Renal pelvis (tissue), 12 donors: ENCODE measurements around the gene PSMA6. TPM values are rescaled to one million over a fixed set of nuclear protein-coding genes. Genes with fewer than 3 reads are reported as not detected.
A peak's percentile ranks its signal among the peaks of the same experiment; 100 is the strongest.
"Not testable (repeated sequence)": the region's sequence is repeated elsewhere in the genome, so short reads cannot be mapped to it uniquely, and the experiment has no call there.

ENCODE experiments used
- DNase-seq: peaks from one replicate; pipeline ENCODE4 v3.0.0-alpha.2; 2013
- long read RNA-seq, 16 experiments: transcript quantifications; one replicate each; lab custom pipeline, GENCODE V29; 2026
- polyA plus RNA-seq, 3 donors: library from polyadenylated mRNA; unstranded; fragments of 120-200 nt; gene quantifications; one replicate each; pipeline ENCODE4 v1.2.1, GENCODE V29; 2013; ENCODE audit not compliant: insufficient read length in 3 of 3

Gene PSMA6
- 100 to 1,000 TPM; 161 to 180 (median 163) TPM for polyA plus RNA-seq
- long read RNA-seq, donor 1, transcript PSMA6-201 (7 exons, 1,029 nt) = major isoform, 128 of 137 reads
- long read RNA-seq, donor 1, transcript PSMA6-215 (6 exons, 978 nt) = minor isoform, 7 of 137 reads
- long read RNA-seq, donor 1, partial matches to known transcripts = 0 of 137 reads
- long read RNA-seq, donor 1, other reads (novel, unspliced or antisense) = 0 of 137 reads
- long read RNA-seq, donor 2, full-length matches to known transcripts = 187 of 187 reads
- long read RNA-seq, donor 2, partial matches to known transcripts = 0 of 187 reads
- long read RNA-seq, donor 2, other reads (novel, unspliced or antisense) = 0 of 187 reads
- long read RNA-seq, donor 3, full-length matches to known transcripts = 136 of 142 reads
- long read RNA-seq, donor 3, partial matches to known transcripts = 6 of 142 reads
- long read RNA-seq, donor 3, other reads (novel, unspliced or antisense) = 0 of 142 reads
- long read RNA-seq, donor 4, full-length matches to known transcripts = 165 of 194 reads
- long read RNA-seq, donor 4, partial matches to known transcripts = 29 of 194 reads
- long read RNA-seq, donor 4, other reads (novel, unspliced or antisense) = 0 of 194 reads
- long read RNA-seq, donor 5, transcript PSMA6-201 (7 exons, 1,029 nt) = major isoform, 72 of 73 reads
- long read RNA-seq, donor 5, partial matches to known transcripts = 0 of 73 reads
- long read RNA-seq, donor 5, other reads (novel, unspliced or antisense) = 0 of 73 reads
- long read RNA-seq, donor 6, full-length matches to known transcripts = 135 of 148 reads
- long read RNA-seq, donor 6, partial matches to known transcripts = 13 of 148 reads
- long read RNA-seq, donor 6, other reads (novel, unspliced or antisense) = 0 of 148 reads
- long read RNA-seq, donor 7, full-length matches to known transcripts = 105 of 110 reads
- long read RNA-seq, donor 7, partial matches to known transcripts = 5 of 110 reads
- long read RNA-seq, donor 7, other reads (novel, unspliced or antisense) = 0 of 110 reads
- long read RNA-seq, donor 8, full-length matches to known transcripts = 40 of 40 reads
- long read RNA-seq, donor 8, partial matches to known transcripts = 0 of 40 reads
- long read RNA-seq, donor 8, other reads (novel, unspliced or antisense) = 0 of 40 reads
- long read RNA-seq, donor 9, full-length matches to known transcripts = 152 of 157 reads
- long read RNA-seq, donor 9, partial matches to known transcripts = 0 of 157 reads
- long read RNA-seq, donor 9, other reads (novel, unspliced or antisense) = 5 of 157 reads
- long read RNA-seq, donor 10, full-length matches to known transcripts = 112 of 112 reads
- long read RNA-seq, donor 10, partial matches to known transcripts = 0 of 112 reads
- long read RNA-seq, donor 10, other reads (novel, unspliced or antisense) = 0 of 112 reads
- long read RNA-seq, donor 11, full-length matches to known transcripts = 77 of 77 reads
- long read RNA-seq, donor 11, partial matches to known transcripts = 0 of 77 reads
- long read RNA-seq, donor 11, other reads (novel, unspliced or antisense) = 0 of 77 reads
- long read RNA-seq, donor 12, full-length matches to known transcripts = 152 of 157 reads
- long read RNA-seq, donor 12, partial matches to known transcripts = 5 of 157 reads
- long read RNA-seq, donor 12, other reads (novel, unspliced or antisense) = 0 of 157 reads
- long read RNA-seq, donor 13, full-length matches to known transcripts = 64 of 64 reads
- long read RNA-seq, donor 13, partial matches to known transcripts = 0 of 64 reads
- long read RNA-seq, donor 13, other reads (novel, unspliced or antisense) = 0 of 64 reads
- long read RNA-seq, donor 14 = 0 reads
- long read RNA-seq, donor 15 = 0 reads
- long read RNA-seq, donor 16, full-length matches to known transcripts = 150 of 174 reads
- long read RNA-seq, donor 16, partial matches to known transcripts = 24 of 174 reads
- long read RNA-seq, donor 16, other reads (novel, unspliced or antisense) = 0 of 174 reads

DNA sequence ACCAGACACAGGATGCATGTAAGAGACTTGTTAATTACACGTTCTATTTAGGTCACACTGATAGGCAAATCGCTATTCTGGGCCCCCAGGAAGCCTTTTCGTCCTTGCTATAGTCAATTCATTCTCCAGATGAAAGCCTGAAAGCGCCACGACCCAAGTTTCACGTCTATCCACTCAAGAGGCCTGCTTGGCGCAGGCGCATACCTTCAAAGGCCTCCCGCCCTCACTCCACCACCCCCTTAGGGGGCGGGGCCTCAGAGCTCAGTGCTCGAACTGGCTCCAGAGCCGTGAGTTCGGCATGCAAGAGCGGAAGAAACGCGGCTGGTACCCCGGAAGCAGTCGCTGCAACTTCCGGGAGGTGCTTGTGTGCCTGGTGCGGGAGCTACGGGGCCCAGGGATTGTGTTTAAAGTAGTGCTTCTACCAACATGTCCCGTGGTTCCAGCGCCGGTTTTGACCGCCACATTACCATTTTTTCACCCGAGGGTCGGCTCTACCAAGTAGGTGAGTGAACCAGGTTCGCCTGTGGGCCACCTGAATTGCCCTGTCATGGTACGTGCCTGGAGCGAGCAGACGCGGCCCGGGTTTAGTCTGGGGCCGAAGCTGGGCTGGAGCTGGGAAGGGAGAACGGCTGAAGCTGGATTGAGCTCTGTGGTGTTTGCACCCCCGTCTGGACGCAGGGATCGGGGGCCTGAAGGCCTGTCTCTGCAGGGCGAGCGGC is at the start of gene PSMA6:
Gene PSMA6 (plus strand): TSS at position 332 of the 719 bp plus-strand sequence. CDS start 95 bp downstream, at position 427.
- peak; percentile 99 for DNase-seq

DNA sequence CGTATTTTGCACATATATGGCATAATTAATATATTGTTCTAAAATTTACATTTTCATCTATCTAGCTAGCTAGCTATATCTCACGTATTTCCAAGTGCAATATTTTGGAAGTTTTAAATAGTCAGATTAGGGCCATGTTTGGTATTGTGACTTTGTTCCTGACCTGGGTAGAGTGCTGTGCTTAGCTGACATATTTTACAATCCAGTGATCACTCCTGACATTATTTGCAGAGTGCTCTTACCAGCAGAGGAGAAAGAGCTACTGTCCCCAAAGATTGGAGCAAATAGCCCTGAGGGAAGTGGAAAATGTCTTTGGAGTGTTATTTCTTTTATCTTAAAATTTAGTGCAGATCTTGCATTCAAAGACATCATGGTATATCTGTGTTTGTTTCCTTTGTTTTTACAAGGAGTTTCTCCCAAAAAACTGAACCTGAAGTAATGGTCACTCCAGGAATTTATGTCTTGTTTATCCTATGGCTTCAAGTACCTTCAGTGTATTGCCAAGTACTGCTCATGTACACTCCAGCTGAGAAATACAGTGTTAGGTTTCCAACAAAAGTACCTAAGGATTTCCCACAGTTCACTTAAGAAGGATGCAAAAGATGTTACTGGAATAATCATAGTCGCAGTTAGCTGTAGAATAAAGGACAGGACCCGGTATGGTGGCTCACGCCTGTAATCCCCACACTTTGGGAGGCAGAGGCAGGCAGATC is 49.4 kb upstream of the PSMA6 start:
- no peak for DNase-seq

DNA sequence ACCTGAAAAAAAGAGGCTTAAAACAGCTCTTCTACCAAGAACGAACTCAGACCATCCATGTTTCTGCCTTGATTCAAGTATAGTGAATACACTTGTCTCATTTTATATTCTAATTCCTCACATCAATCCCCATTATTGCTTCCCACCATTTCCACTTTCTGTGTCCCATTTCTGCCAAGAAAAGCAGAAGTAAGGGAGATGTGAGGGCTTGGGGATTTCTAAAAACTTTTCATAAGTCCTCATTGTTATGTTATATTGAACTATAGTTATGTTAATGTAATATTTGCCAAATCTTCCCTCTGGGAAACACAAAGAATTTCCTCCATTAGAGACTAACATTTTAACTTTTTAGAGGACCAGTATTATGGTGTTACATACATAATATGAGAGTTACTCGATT is 48.2 kb upstream of the PSMA6 start:
- no peak for DNase-seq

DNA sequence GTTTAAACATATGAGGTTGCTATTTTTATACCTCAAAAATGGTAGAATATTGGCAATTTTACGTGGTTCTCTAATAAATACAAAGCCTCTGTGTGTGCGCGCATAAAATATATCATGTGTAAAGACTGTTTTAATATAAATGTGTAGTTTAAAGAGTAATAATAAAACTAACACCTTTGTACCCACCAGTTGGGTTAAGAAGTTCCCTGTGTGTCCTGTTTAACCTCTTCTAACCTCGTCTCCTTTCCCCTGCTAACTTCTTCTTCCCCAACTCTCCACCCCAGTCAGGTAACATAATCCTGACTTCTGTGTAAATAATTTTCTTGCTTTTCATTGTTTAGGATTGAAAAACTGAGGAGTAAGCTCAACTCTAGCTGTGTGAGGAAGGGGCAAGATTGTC is 47.6 kb upstream of the PSMA6 start:
- DNase-seq = no peak

DNA sequence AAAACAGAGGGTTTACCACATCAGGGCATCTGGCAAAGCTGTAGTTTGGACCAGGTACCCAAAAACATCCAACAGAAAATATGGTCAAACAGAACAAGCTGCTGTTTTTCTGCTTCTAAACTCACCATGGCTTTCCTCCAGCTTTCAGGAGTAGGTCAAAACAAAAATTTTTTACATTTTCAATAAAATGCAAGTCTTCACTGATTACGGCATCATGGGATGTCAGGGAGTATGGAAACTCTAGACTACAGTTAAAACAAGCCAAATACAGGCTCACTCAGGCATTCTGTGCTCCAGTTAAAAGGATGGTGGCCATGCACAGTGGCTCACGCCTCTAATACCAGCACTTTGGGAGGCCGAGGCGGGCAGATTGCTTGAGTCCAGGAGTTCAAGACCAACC is 47.1 kb upstream of the PSMA6 start:
- no peak for DNase-seq

DNA sequence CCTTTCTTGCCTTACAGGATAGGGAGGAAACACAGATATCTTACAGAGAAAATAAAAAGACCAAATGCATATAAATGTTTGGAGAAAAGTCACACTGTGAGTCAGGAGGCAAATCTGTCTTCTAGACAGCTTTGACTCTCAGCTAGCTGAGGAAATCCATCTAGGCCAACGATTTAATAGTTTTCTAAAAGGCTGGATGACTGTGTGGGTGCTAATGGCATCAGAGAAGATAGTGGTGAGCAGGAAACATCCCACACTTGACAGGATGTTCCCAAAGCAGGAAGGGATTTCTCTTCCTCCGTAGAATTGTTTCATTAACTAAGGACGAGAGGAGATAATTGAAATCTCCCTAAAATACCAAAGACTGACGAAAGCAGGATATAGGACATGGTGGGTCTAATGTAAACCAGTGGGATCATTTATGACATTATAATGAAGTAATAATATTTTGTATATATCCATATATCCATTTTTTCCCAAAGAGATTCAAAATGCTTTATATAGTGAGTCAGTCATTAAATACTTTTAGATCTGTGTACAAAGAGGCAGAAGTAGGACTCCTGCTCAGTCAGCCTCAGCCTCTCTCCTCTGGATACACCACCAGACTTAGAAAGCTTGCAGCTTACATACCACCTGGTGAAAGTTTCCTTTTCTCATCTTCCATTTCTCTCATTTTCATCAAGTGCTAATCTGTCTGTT is 44.3 kb upstream of the PSMA6 start:
- no peak for DNase-seq

DNA sequence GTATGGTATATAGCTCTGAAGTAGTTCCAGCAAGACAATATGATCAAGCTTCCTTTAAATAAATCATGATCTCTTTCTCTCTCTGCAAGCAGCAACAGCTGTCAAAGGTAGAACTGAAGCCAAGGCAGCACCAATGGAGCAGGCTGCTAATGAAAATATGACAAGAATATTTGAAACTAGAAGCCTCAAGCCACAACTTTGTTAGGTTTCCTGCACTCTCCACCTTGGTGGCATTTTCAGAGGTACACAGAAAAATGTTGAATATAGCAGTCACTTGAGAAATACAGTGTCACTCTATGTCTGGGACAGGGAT is 43.8 kb upstream of the PSMA6 start:
- DNase-seq = no peak

DNA sequence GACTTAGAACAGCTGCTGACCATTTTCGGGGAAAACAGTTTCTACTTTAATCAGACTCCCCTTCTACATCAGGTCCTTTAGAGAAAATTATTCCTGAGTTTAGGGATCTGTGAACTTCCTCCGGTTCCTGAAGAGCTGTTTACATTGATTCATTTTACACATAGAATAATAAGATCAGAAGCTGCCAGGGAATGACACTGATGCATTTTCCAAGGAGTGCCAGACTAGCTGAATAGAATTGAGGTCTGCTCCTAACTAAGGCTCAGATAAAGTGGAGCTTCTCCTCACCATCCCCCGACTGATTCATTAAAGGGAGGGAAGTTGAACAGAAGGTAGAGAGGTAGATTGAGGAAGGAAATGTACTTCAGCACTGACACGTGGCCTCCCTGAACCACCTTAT is 41.9 kb upstream of the PSMA6 start:
- no peak for DNase-seq

DNA sequence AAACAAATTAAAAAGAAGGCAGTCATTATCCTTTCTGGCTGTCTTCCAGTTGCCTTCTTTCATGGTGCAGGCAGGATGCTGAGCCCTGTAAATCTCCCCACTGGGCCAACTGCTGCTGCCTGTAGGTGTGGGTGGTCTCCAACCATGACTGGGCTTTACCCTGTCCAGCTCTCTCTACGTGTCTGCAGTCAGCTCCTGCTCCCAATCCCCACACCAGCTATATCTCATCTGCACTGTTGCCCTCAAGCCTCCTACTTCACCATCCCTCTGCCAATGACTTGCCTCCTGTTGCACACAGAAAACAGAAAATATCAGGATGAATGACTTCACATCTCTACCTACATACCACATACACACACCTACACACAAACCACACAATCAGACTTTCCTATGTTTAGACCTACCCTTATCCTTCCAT is 39.7 kb upstream of the PSMA6 start:
- DNase-seq = no peak

DNA sequence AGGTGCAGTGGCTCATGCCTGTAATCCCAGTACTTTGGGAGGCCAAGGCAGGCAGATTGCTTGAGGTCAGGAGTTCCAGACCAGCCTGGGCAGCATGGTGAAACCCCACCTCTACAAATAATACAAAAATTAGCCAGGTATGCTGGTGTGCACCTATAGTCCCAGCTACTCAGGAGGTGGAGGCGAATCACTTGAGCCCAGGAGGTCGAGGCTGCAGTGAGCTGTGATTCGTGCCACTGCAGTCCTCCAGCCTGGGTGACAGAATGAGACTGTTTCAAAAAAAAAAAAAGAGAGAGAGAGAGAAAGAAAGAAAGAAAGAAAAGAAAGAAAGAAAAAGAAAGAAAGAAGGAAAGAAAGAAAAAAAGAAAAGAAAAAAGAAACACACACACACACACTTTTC is 39.1 kb upstream of the PSMA6 start:
- not testable (repeated sequence) for DNase-seq

DNA sequence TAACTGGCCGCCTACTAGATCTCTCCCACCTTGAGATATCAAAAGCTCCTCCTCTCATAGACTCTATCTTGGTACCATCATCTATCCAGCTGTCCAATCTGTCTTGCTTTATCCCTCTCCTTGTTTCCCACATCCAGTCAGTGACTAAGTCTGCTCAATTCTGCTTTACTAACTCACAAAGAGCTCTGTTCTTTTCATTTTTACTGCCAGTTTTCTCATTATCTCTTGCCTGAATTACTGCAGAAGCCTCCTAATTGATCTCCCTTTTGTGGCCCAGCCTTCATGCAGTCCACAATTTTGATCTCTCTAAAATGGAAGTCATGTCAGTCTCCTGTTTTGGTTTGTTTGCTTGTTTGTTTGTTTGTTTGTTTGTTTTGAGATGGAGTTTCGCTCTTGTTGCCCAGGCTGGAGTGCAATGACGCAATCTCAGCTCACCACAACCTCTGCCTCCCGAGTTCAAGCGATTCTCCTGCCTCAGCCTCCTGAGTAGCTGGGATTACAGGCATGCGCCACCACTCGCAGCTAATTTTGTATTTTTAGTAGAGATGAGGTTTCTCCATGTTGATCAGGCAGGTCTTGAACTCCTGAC is 38.1 kb upstream of the PSMA6 start:
- DNase-seq = not testable (repeated sequence)

DNA sequence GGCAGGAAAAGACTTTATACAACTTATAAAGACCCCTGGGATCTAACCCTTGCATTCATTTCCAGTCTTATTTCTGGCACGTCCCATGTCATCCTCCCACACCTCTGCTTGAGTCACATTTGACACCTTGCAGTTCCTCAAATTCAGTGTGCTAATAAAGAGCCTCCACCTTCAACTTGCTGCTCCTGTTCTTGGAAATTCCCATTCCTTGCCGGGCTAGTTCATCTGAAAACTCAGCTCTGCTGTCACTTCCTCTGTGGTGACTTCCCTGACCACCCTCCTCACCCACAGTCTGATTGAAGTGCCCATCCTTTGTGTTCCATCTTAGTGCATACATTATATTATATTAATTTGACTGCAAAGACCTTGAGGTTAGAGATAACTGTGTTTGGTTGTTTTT is 37.4 kb upstream of the PSMA6 start:
- DNase-seq = no peak

DNA sequence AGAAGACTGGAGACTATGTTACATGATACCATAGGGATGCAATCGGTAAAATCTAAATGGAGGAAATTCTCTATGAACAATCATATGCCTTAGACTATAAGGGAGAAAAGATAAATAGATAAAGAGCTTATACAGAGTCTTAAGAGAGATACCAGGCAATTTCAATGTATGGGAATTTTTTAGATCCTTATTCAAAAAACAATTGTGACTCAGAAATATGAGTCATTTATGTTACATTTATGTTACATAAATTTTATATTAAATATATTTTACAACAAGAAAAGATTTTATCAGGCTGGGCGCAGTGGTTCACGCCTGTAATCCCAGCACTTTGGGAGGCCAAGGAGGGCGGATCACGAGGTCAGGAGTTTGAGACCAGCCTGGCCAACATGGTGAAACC is 36.5 kb upstream of the PSMA6 start:
- DNase-seq = no peak

DNA sequence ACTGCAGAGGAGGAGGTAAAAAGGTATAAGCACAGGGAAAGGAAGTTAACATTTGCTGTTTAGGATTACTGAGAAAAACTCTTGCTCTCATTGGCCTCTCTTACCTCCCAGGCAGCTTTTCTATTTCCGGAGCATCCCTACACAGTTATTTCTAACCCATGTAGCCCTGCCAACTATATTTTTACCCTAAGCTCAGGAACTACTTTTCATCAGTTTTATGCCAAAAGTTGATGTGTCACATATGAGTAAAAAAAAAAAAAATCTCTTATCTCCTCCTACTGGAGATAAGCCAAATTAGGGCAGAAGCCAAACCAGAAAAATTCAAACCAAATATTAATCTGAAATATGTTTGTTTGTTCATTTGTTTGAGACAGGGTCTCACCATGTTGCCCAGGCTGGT is 34.4 kb upstream of the PSMA6 start:
- no peak for DNase-seq

DNA sequence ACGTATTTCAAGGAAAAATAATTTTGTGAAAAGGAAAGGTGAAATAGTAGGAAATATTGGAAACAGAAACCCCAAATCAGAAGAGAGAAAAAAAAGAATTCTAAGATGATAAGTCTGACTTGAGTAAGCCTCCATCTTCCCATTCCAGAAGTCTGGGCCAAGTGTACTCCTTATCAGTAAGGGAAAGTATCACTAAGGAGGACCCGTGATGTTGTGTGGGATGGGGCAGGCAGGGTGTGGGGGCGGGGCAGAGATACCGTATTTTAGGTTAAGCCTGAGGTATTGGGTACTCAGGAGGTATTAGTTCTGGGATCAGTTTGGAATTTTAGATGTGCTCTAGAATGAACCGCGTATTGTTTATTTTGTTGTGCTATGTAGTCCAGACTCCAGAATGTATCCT is 33.8 kb upstream of the PSMA6 start:
- DNase-seq = no peak

DNA sequence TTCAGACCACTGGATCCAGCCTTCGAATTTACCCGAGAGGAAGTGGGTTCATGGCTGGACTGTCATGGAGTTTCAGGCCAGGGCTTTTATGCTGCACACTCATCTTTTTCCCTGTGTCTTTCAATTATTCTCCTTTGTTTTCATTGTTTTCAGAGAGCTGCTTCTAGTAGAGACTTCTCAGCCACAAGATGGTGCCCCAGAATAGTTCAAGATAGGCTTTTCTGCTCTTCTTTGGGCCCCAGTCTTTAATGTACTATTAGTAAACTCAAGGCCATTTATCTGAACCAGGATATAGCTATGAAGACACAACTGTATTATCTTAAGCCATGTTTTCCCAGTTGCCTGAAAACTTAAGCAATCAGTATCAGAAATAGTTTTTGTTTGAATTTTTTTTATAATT is 30.4 kb upstream of the PSMA6 start:
- DNase-seq = no peak

DNA sequence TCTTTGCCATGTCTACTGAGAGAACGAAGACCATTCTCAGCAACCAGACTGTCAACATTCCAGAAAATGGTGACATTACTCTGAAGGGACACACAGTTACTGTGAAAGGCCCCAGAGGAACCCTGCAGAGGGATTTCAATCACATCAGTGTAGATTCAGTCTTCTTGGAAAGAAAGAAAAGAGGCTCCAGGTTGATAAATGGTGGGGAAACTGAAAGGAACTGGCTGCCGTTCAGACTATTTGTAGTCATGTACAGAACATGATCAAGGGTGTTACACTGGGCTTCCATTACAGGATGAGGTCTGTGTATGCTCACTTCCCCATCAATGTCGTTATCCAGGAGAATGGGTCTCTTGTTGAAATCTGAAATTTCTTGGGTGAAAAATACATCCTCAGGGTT is 29.7 kb upstream of the PSMA6 start:
- DNase-seq = no peak

DNA sequence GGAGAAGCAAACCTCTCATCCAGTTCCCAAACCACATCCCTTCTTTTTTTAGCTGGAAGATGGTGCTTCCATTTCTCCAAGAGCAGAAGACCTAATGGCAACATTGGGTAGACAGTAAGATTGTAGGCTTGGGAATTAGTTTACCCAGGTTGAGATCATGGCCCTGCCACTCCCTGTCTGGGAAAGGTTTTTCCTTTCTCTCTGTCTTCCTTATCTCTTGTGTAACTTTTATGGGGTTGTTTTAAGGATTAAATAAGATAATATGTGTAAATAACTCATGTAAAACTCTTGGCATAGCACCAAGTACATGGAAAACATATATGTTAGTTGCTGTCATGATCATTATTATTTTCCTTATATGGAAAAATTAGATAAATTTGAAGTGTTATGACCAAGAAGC is 23.2 kb upstream of the PSMA6 start:
- no peak for DNase-seq
